ENCODE measurements around the gene SCYL3.
"Not testable (repeated sequence)": the region's sequence is repeated elsewhere in the genome, so short reads cannot be mapped to it uniquely, and the experiment has no call there.

Gene SCYL3

GRCh38 chr1:169893645-169894423 lies at the start of gene SCYL3:
Gene SCYL3, minus strand, starts transcription at chr1:169893896. Its CDS starts 5,056 bp downstream, at chr1:169888840.
- DNase-seq: peak; percentile 94

- DNase-seq: no peak
Observed at GRCh38 chr1:169941982-169942830, 48.5 kb upstream of the SCYL3 start.

- DNase-seq: no peak
Observed at GRCh38 chr1:169933984-169934725, 40.5 kb upstream of the SCYL3 start.

GRCh38 chr1:169931795-169932231 lies 38.1 kb upstream of the SCYL3 start:
- no peak for DNase-seq

- no peak for DNase-seq
Observed at GRCh38 chr1:169929210-169929526, 35.5 kb upstream of the SCYL3 start.

- DNase-seq: peak; percentile 39
Observed at GRCh38 chr1:169928438-169929209, 34.9 kb upstream of the SCYL3 start.

- DNase-seq: no peak
Observed at GRCh38 chr1:169925505-169926482, 32.1 kb upstream of the SCYL3 start.

- no peak for DNase-seq
Observed at GRCh38 chr1:169924829-169925228, 31.1 kb upstream of the SCYL3 start.

GRCh38 chr1:169924063-169924462 lies 30.4 kb upstream of the SCYL3 start:
- DNase-seq: no peak

- DNase-seq: no peak
Observed at GRCh38 chr1:169921080-169921479, 27.4 kb upstream of the SCYL3 start.

GRCh38 chr1:169918927-169919326 lies 25.2 kb upstream of the SCYL3 start:
- DNase-seq: no peak

- not testable (repeated sequence) for DNase-seq
Observed at GRCh38 chr1:169918220-169918619, 24.5 kb upstream of the SCYL3 start.

- no peak for DNase-seq
Observed at GRCh38 chr1:169915150-169915549, 21.5 kb upstream of the SCYL3 start.

- no peak for DNase-seq
Observed at GRCh38 chr1:169914531-169914930, 20.8 kb upstream of the SCYL3 start.

- DNase-seq: no peak
Observed at GRCh38 chr1:169909499-169909898, 15.8 kb upstream of the SCYL3 start.

- no peak for DNase-seq
Observed at GRCh38 chr1:169906938-169907337, 13.2 kb upstream of the SCYL3 start.

- DNase-seq: no peak
Observed at GRCh38 chr1:169904834-169905233, 11.1 kb upstream of the SCYL3 start.

- DNase-seq: no peak
Observed at GRCh38 chr1:169902751-169903150, 9.1 kb upstream of the SCYL3 start.

- DNase-seq: no peak
Observed at GRCh38 chr1:169901115-169901514, 7.4 kb upstream of the SCYL3 start.

- DNase-seq: no peak
Observed at GRCh38 chr1:169900571-169900970, 6.9 kb upstream of the SCYL3 start.

- DNase-seq: no peak
Observed at GRCh38 chr1:169899519-169900217, 6.0 kb upstream of the SCYL3 start.
